WTC11 (cell line): ENCODE measurements around the gene PCDH12. TPM values are rescaled to one million over a fixed set of nuclear protein-coding genes. Genes with fewer than 3 reads are reported as not detected.
A peak's percentile ranks its signal among the peaks of the same experiment; 100 is the strongest.

Source experiments
- ATAC-seq: fragments of 200-7000 bp; cut with Tn5 transposase; 2 replicates; pipeline ENCODE4 v1.10.0; 2021; ENCODE audit warnings: mild to moderate bottlenecking, moderate library complexity
- CTCF ChIA-PET: fragments of 300-600 bp; sonication (Branson Sonifier 250); formaldehyde crosslinking; loops from one replicate; lab custom pipeline; 2021; ENCODE audit warnings: antibody characterized with exemption; lab: Charles Lee
- POLR2A ChIA-PET: fragments of 350-600 bp; sonication (Branson Sonifier 250); formaldehyde crosslinking; loops from one replicate; lab custom pipeline; 2021; ENCODE audit warnings: antibody characterized with exemption; lab: Charles Lee
- DNase-seq: peaks from one replicate; pipeline ENCODE4 v3.0.0; 2021; ENCODE audit warnings: low spot score
- H3K27ac Mint-ChIP-seq: 2 replicates; pipeline ENCODE4 v1.8.0; 2021; ENCODE audit warnings: mixed read lengths
- H3K27me3 Mint-ChIP-seq: 2 replicates; pipeline ENCODE4 v1.8.0; 2021; ENCODE audit warnings: low read depth, mild to moderate bottlenecking, moderate library complexity, mixed read lengths
- H3K36me3 Mint-ChIP-seq: 2 replicates; pipeline ENCODE4 v1.8.0; 2021; ENCODE audit warnings: mixed read lengths
- H3K4me1 Mint-ChIP-seq: 2 replicates; pipeline ENCODE4 v1.8.0; 2022; ENCODE audit warnings: mixed read lengths
- H3K4me3 Mint-ChIP-seq: 2 replicates; pipeline ENCODE4 v1.8.0; 2021; ENCODE audit warnings: mild to moderate bottlenecking, moderate library complexity, mixed read lengths
- H3K9me3 Mint-ChIP-seq: 2 replicates; pipeline ENCODE4 v1.8.0; 2021; ENCODE audit warnings: mixed read lengths
- ATF2 ChIP-seq: sonication (generic); formaldehyde crosslinking; IDR thresholded peaks from 2 replicates; pipeline ENCODE4 v1.8.1; 2022; ENCODE audit warnings: low read depth, missing genetic modification reagents, borderline replicate concordance
- E2F1 ChIP-seq: sonication (generic); formaldehyde crosslinking; IDR thresholded peaks from 2 replicates; pipeline ENCODE4 v1.8.0; 2022; ENCODE audit warnings: mild to moderate bottlenecking, missing genetic modification reagents
- ERG ChIP-seq: fragments of 250-450 bp; sonication (Bioruptor Pico); IDR thresholded peaks from 2 replicates; pipeline ENCODE4 v1.8.0; 2021; ENCODE audit warnings: mild to moderate bottlenecking
- ETV6 ChIP-seq: sonication (generic); formaldehyde crosslinking; IDR thresholded peaks from 2 replicates; pipeline ENCODE4 v1.8.1; 2022; ENCODE audit warnings: mild to moderate bottlenecking, missing genetic modification reagents
- FOXJ3 ChIP-seq: sonication (generic); formaldehyde crosslinking; IDR thresholded peaks from 2 replicates; pipeline ENCODE4 v1.9.0; 2021; ENCODE audit warnings: missing genetic modification reagents, mild to moderate bottlenecking, borderline replicate concordance
- GRHL2 ChIP-seq: fragments of 250-450 bp; sonication (Bioruptor Pico); IDR thresholded peaks from 2 replicates; pipeline ENCODE4 v1.8.0; 2022; ENCODE audit warnings: mild to moderate bottlenecking, moderate library complexity; ENCODE audit not compliant: insufficient replicate concordance, severe bottlenecking
- HMGA2 ChIP-seq: fragments of 250-450 bp; sonication (Bioruptor Pico); IDR thresholded peaks from 2 replicates; pipeline ENCODE4 v1.4.0; 2021; ENCODE audit warnings: mild to moderate bottlenecking, moderate library complexity
- MYBL2 ChIP-seq: sonication (generic); formaldehyde crosslinking; IDR thresholded peaks from 2 replicates; pipeline ENCODE4 v1.8.1; 2023; ENCODE audit warnings: mild to moderate bottlenecking, moderate library complexity, missing genetic modification reagents
- NFE2L1 ChIP-seq: sonication (generic); formaldehyde crosslinking; IDR thresholded peaks from 2 replicates; pipeline ENCODE4 v1.8.1; 2023; ENCODE audit warnings: missing genetic modification reagents
- NFYB ChIP-seq: sonication (generic); formaldehyde crosslinking; conservative IDR thresholded peaks from 2 replicates; pipeline ENCODE4 v1.8.0; 2022; ENCODE audit warnings: low read depth, missing genetic modification reagents
- NR3C1 ChIP-seq: sonication (generic); formaldehyde crosslinking; conservative IDR thresholded peaks from 2 replicates; pipeline ENCODE4 v1.8.1; 2023; ENCODE audit warnings: low read depth, mild to moderate bottlenecking, missing genetic modification reagents
- PRRX2 ChIP-seq: fragments of 250-450 bp; sonication (Bioruptor Pico); IDR thresholded peaks from 2 replicates; pipeline ENCODE4 v1.8.0; 2021; ENCODE audit warnings: mild to moderate bottlenecking
- RELA ChIP-seq: sonication (generic); formaldehyde crosslinking; IDR thresholded peaks from 2 replicates; pipeline ENCODE4 v1.8.1; 2022; ENCODE audit warnings: missing genetic modification reagents, mild to moderate bottlenecking, borderline replicate concordance
- SMAD3 ChIP-seq: sonication (generic); formaldehyde crosslinking; IDR thresholded peaks from 2 replicates; pipeline ENCODE4 v1.8.0; 2022; ENCODE audit warnings: missing genetic modification reagents, mild to moderate bottlenecking, borderline replicate concordance
- SOX15 ChIP-seq: fragments of 250-450 bp; sonication (Bioruptor Pico); IDR thresholded peaks from 2 replicates; pipeline ENCODE4 v1.9.0; 2021; ENCODE audit warnings: mild to moderate bottlenecking
- STAT6 ChIP-seq: sonication (generic); formaldehyde crosslinking; conservative IDR thresholded peaks from 2 replicates; pipeline ENCODE4 v1.8.1; 2023; ENCODE audit warnings: mild to moderate bottlenecking, low read depth, missing genetic modification reagents, moderate library complexity
- TEAD1 ChIP-seq: sonication (generic); formaldehyde crosslinking; IDR thresholded peaks from 2 replicates; pipeline ENCODE4 v1.8.0; 2022; ENCODE audit warnings: mild to moderate bottlenecking, missing genetic modification reagents
- TP53 ChIP-seq: sonication (generic); formaldehyde crosslinking; IDR thresholded peaks from 2 replicates; pipeline ENCODE4 v1.8.1; 2023; ENCODE audit warnings: mild to moderate bottlenecking, missing genetic modification reagents
- USF2 ChIP-seq: sonication (generic); formaldehyde crosslinking; IDR thresholded peaks from 2 replicates; pipeline ENCODE4 v1.8.1; 2023; ENCODE audit warnings: mild to moderate bottlenecking, missing genetic modification reagents, moderate library complexity
- ZNF396 ChIP-seq: fragments of 250-450 bp; sonication (Bioruptor Pico); IDR thresholded peaks from 2 replicates; pipeline ENCODE4 v1.8.0; 2021; ENCODE audit warnings: mild to moderate bottlenecking, moderate library complexity, borderline replicate concordance
- total RNA-seq: library from RNA; stranded (reverse); gene quantifications from 3 replicates; pipeline ENCODE4 v1.2.3, GENCODE V29; 2021

PCDH12 gene
- total RNA-seq, 1 experiment from 2014 or later, result 0.33 TPM

GRCh38 chr5:141973871-141974595, 16.0 kb upstream of the PCDH12 start:
- no peak overlapping the region for H3K27ac Mint-ChIP-seq
- H3K4me1 Mint-ChIP-seq, result peaks cover 15% of the 10 kb centered on the region
- no peak for DNase-seq
- peaks cover 42% of the 10 kb centered on the region for H3K36me3 Mint-ChIP-seq
- ATAC-seq, result no peak
- no peak overlapping the region for H3K4me3 Mint-ChIP-seq
- H3K27me3 Mint-ChIP-seq, result no peaks in the 10 kb centered on the region
- POLR2A ChIA-PET, result no interaction called here
- H3K9me3 Mint-ChIP-seq, result no peaks in the 10 kb centered on the region
- TF ChIP-seq GRHL2 (no peak), ATF2 (CRISPR knock-in tag) (no peak), NFE2L1 (CRISPR knock-in tag) (no peak)
- CTCF ChIA-PET, result no interaction called here

- Mint-ChIP-seq H3K27me3 (no peaks in the 10 kb centered on the region), H3K9me3 (no peaks in the 10 kb centered on the region), H3K36me3 (peaks cover 23% of the 10 kb centered on the region), H3K4me3 (peak overlapping the region; percentile 80), H3K4me1 (peaks cover 19% of the 10 kb centered on the region), H3K27ac (peak overlapping the region; percentile 92)
- DNase-seq, result no peak
- CTCF ChIA-PET, result interaction anchor here (0.7 to 4.7 kb wide), 47 partner anchors 11 to 685 kb away, joined by 3 to 76 read pairs (median 5); partner anchors contain the start of genes ARAP3, DELE1, DIAPH1 and FCHSD1
- POLR2A ChIA-PET, result interaction anchor here (1.0 to 1.7 kb wide), 10 partner anchors 9 to 289 kb away, joined by 3 to 8 read pairs (median 4); partner anchors contain the start of genes DELE1, GNPDA1 and PCDH1
- ATAC-seq, result no peak
- TF ChIP-seq STAT6, result no peak
Observed at GRCh38 chr5:141969783-141970771, 12.1 kb upstream of the PCDH12 start.

- peak within 1 kb of the TSS; percentile 80 for H3K4me3 Mint-ChIP-seq
- ChIA-PET CTCF (interaction anchor here (0.6 to 4.7 kb wide), 72 partner anchors 9 to 686 kb away, joined by 3 to 76 read pairs (median 4); partner anchors contain the start of genes ARAP3, DELE1, DIAPH1 and FCHSD1), POLR2A (interaction anchor here (1.0 to 1.7 kb wide), 10 partner anchors 8 to 288 kb away, joined by 3 to 8 read pairs (median 4); partner anchors contain the start of genes DELE1, GNPDA1 and PCDH1)
- no peaks in the 10 kb centered on the region for H3K9me3 Mint-ChIP-seq
- H3K27ac Mint-ChIP-seq, result peak within 1 kb of the TSS; percentile 92
- no peaks in the 10 kb centered on the region for H3K27me3 Mint-ChIP-seq
- peak; percentile 95 for DNase-seq
- ATAC-seq, result peak; percentile 96
- peaks cover 19% of the 10 kb centered on the region for H3K4me1 Mint-ChIP-seq
- H3K36me3 Mint-ChIP-seq, result peaks cover 13% of the 10 kb centered on the region
- TF ChIP-seq NFE2L1 (CRISPR knock-in tag) (peak; percentile 9; the same call in 1 of the 2 replicates), PRRX2 (CRISPR knock-in tag) (0 out of 2 replicates have a peak, but pooled peaks have one; percentile 56), TP53 (CRISPR knock-in tag) (no peak), MYBL2 (CRISPR knock-in tag) (no peak; the same call in 1 of the 2 replicates), USF2 (CRISPR knock-in tag) (peak; percentile 75), E2F1 (CRISPR knock-in tag) (no peak), ERG (CRISPR knock-in tag) (no peak), HMGA2 (CRISPR knock-in tag) (no peak), SOX15 (CRISPR knock-in tag) (no peak), FOXJ3 (CRISPR knock-in tag) (no peak), NR3C1 (CRISPR knock-in tag) (no peak), NFYB (CRISPR knock-in tag) (no peak), TEAD1 (CRISPR knock-in tag) (no peak), ETV6 (CRISPR knock-in tag) (peak; percentile 88; the same call in 1 of the 2 replicates), RELA (CRISPR knock-in tag) (0 out of 2 replicates have a peak, but pooled peaks have one; percentile 32), ZNF396 (CRISPR knock-in tag) (no peak), SMAD3 (CRISPR knock-in tag) (no peak)
Observed at GRCh38 chr5:141968914-141969608, 11.1 kb upstream of the PCDH12 start, which contains the start of gene RNF14. Gene RNF14 (plus strand): TSS chr5:141969105. CDS start chr5:141973589, 4,484 bp downstream.
